NT2/D1 (cell line): ENCODE data around the gene CDH16.

Experiments
- DNase-seq: peaks from one replicate; pipeline ENCODE4 v3.0.0-alpha.2; 2011; ENCODE audit warnings: low read depth, low spot score
- H3K27me3 ChIP-seq: 2 replicates; pipeline ENCODE4 v1.6.0; 2011; ENCODE audit warnings: mild to moderate bottlenecking; ENCODE audit not compliant: insufficient read length, insufficient read depth
- H3K36me3 ChIP-seq: 2 replicates; pipeline ENCODE4 v1.6.1; 2011; ENCODE audit warnings: mild to moderate bottlenecking, low read length, mixed read lengths; ENCODE audit not compliant: insufficient read depth, insufficient read length
- H3K4me1 ChIP-seq: 2 replicates; pipeline ENCODE4 v1.5.1; 2011; ENCODE audit not compliant: insufficient read depth, insufficient read length
- H3K4me3 ChIP-seq: 2 replicates; pipeline ENCODE4 v1.5.1; 2011; ENCODE audit warnings: low read depth; ENCODE audit not compliant: insufficient read length
- H3K9ac ChIP-seq: 2 replicates; pipeline ENCODE4 v1.6.0; 2011; ENCODE audit warnings: low read depth; ENCODE audit not compliant: insufficient read length
- H3K9me3 ChIP-seq: 2 replicates; pipeline ENCODE4 v1.5.1; 2011; ENCODE audit warnings: mild to moderate bottlenecking, low read length; ENCODE audit not compliant: insufficient read depth
- SUZ12 ChIP-seq: IDR thresholded peaks from 2 replicates; pipeline ENCODE4 v1.6.1; 2011; ENCODE audit not compliant: insufficient read length, insufficient read depth; ENCODE audit errors: extremely low read depth
- YY1 ChIP-seq: IDR thresholded peaks from 2 replicates; pipeline ENCODE4 v1.6.1; 2011; ENCODE audit not compliant: insufficient read length, insufficient read depth
- ZNF274 ChIP-seq: IDR thresholded peaks from 2 replicates; pipeline ENCODE4 v1.6.1; 2011; ENCODE audit warnings: mild to moderate bottlenecking, low read depth, low read length

Gene CDH16

DNA sequence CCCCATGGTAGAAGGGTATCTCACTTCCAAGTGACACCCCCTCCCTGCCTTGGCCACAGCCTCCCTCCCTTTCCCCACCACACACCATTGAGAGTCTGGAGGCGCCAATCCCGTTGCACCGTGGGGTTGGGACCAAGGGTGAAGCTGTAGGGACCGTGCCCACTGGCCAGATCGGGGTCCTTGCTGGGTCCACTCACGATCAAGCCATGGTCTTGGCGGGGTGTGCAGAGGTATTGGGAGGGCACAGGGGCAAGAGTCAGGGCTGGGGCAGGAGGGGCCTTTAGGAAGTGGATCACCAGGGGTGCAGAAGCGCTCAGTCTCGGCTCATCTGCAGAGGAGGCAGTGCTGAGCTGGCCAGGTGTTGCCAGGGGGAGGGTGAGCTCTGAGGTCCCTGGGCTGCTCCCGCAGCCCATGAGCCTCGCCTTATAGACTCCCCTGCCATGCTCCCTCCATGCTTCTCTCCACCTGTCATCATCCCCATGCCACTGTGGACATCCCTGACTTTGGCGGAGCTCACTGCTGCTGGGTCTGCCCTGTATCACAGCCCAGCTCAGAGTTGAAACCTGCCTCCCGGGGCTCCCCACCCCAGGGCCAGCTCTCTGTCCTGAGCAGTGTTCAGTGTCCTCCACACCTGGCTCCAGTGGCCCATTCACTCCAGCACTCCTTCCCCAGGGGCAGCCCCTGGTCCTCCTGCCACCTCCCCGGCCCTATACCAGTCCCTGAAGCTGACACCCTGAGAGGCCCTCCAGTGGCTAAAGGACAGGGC lies 8.3 kb downstream of the CDH16 start:
- H3K27me3 ChIP-seq, result peaks cover 2% of the 10 kb centered on the region
- no peaks in the 10 kb centered on the region for H3K9me3 ChIP-seq
- TF ChIP-seq SUZ12 (no peak), ZNF274 (no peak), YY1 (no peak)
- no peak overlapping the region for H3K9ac ChIP-seq
- peaks cover 6% of the 10 kb centered on the region for H3K4me1 ChIP-seq
- no peaks in the 10 kb centered on the region for H3K36me3 ChIP-seq
- no peak overlapping the region for H3K4me3 ChIP-seq
- DNase-seq, result no peak

DNA sequence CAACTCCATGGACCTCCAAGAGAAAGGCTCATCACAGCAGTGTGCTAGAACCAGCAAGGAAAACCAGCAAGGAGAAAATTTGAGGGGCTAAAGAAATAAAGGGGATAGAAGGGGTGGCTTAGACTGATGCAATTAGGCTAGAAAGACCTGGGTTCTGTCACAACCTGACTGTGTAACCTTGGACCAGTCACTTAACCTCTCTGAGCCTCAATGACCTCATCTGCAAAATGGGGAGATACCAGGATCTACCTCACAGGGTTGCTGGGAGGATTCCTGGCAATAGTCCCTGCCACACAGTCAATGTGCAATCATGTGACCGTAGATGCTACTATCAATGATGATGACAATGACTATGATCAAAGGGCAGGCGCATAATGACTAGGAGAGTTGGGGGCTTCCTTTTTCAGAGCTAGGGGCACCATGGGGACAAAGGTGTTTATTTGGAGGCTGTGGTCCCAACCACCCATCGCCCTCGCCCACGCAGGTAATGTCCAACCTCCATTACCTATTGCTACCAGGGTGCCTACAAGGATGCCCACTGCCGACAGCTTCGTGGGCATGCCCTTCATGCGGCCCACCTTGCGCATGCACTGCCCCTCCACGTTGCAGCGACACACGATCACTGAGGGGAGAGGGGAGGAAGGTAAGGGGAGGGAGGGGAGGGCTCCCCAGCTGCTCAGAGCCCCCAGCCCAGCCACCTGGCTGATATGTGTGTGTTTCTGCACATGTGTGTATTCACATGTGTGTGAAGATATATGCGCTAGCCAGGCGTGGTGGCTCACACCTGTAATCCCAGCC lies 9.7 kb downstream of the CDH16 start:
- Histone ChIP-seq H3K36me3 (no peaks in the 10 kb centered on the region), H3K4me1 (peaks cover 12% of the 10 kb centered on the region), H3K9me3 (no peaks in the 10 kb centered on the region), H3K27me3 (no peaks in the 10 kb centered on the region), H3K4me3 (no peak overlapping the region), H3K9ac (no peak overlapping the region)
- no peak for DNase-seq
- TF ChIP-seq ZNF274, result no peak
- TF ChIP-seq YY1, result no peak
- TF ChIP-seq SUZ12, result no peak

DNA sequence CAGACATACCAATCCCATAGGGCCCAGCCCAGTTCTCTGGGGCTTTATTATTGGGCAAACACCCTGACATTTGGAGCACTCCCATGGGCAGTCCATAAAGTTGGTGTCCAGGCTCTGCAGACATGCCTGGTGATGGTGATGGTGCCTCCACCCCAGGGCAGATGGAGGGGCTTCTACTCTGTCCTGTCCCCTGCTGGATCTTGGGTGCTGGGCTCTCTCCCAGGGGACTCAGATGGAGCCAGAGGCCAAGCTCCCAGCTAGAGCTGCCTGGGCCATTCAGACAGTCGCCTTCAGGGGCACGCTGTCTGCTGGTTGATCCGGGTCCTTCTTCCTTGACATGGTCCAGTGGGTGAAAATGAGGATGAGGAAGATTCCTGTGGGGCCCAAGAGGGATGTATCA lies 10.6 kb downstream of the CDH16 start:
- Histone ChIP-seq H3K27me3 (no peaks in the 10 kb centered on the region), H3K4me1 (peaks cover 12% of the 10 kb centered on the region), H3K36me3 (no peaks in the 10 kb centered on the region), H3K9ac (no peak overlapping the region), H3K9me3 (no peaks in the 10 kb centered on the region), H3K4me3 (no peak overlapping the region)
- DNase-seq, result no peak
- TF ChIP-seq SUZ12, result no peak

DNA sequence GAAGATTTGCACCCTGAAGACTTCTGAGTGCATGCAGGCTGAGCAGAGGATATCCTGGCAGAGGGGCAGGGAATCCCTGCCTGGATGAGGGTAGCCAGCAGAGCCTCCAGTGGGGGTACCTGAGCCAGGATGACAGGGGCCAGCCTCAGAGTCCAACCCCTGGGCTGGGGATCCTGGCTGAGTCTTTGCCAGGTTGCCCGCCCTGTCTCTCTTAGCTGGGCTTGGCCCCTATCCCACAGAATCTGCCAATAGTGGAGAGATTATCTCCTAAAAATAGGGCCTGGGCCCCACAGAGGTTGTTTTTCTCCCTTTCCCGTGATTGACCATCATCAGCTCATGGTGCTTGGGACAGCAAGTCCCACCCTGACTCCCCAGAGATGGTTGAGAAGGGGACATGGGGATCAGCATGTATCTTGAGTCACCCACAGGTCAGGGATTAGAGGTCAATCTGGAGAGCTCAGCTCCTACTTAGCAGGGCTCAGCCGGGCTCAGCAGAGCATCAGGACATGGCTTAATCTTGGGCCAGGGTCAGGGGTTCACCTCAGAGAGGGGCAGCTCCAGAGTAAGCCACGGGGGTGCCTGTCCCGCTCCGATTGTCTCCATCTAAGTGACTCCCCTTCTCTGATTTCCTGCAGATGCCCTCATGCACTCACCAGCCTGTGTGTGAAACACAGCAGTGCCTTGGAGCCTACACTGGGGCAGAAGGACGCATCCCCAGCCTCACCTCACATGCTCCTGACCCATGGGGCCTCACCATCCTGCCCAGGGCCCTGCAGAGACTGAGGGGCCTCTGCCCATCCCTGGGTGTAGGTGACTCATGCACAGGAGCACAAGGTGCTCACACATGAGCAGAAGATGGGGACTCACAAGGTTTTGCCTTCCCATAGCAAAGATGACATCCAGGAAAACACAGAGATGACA lies 11.5 kb downstream of the CDH16 start:
- DNase-seq, result no peak
- Histone ChIP-seq H3K9ac (no peak overlapping the region), H3K27me3 (no peaks in the 10 kb centered on the region), H3K4me3 (no peak overlapping the region), H3K9me3 (no peaks in the 10 kb centered on the region), H3K36me3 (no peaks in the 10 kb centered on the region), H3K4me1 (peaks cover 15% of the 10 kb centered on the region)
- TF ChIP-seq SUZ12, result no peak
- TF ChIP-seq YY1, result no peak
- TF ChIP-seq ZNF274, result no peak

GRCh38 chr16:66905633-66906539 lies 12.8 kb downstream of the CDH16 start:
- Histone ChIP-seq H3K9ac (no peak overlapping the region), H3K4me3 (no peak overlapping the region), H3K27me3 (no peaks in the 10 kb centered on the region), H3K4me1 (peaks cover 15% of the 10 kb centered on the region), H3K9me3 (no peaks in the 10 kb centered on the region), H3K36me3 (no peaks in the 10 kb centered on the region)
- TF ChIP-seq ZNF274 (no peak), YY1 (no peak), SUZ12 (no peak)
- no peak for DNase-seq

- Histone ChIP-seq H3K4me1 (peaks cover 18% of the 10 kb centered on the region), H3K9me3 (no peaks in the 10 kb centered on the region), H3K36me3 (no peaks in the 10 kb centered on the region), H3K27me3 (no peaks in the 10 kb centered on the region), H3K9ac (no peak overlapping the region), H3K4me3 (no peak overlapping the region)
- TF ChIP-seq SUZ12 (no peak), ZNF274 (no peak), YY1 (no peak)
- no peak for DNase-seq
Measured at GRCh38 chr16:66904846-66905632, 13.6 kb downstream of the CDH16 start.
